Liver (tissue), 9 donors: ENCODE data around the gene NEK5. TPM values are rescaled to one million over a fixed set of nuclear protein-coding genes. Genes with fewer than 3 reads are reported as not detected.

Experiments used
- DNase-seq: peaks from one replicate; pipeline ENCODE4 v3.0.0-alpha.2; 2017; ENCODE audit warnings: low spot score
- H3K27ac ChIP-seq, 2 donors: one replicate each; pipeline ENCODE4 v1.7.0; 2013; ENCODE audit warnings: inconsistent platforms in 2 of 2, low read length in 2 of 2, control low read depth in 1 of 2, low read depth in 1 of 2, mild to moderate bottlenecking in 1 of 2
- H3K27me3 ChIP-seq, 4 donors: one replicate each; pipeline versions ENCODE4 v1.6.1 to v1.7.0; 2013; ENCODE audit warnings: low read length in 3 of 4, inconsistent platforms in 1 of 4, mild to moderate bottlenecking in 1 of 4, moderate library complexity in 1 of 4; ENCODE audit not compliant: control insufficient read depth in 4 of 4, insufficient read depth in 4 of 4
- H3K36me3 ChIP-seq, 4 donors: one replicate each; pipeline versions ENCODE4 v1.6.1 to v1.7.0; 2013; ENCODE audit warnings: low read length in 3 of 4, mild to moderate bottlenecking in 3 of 4, low read depth in 1 of 4, moderate library complexity in 1 of 4; ENCODE audit not compliant: control insufficient read depth in 4 of 4, insufficient read depth in 3 of 4
- H3K4me1 ChIP-seq, 4 donors: one replicate each; pipeline versions ENCODE4 v1.6.1 to v1.7.0; 2013; ENCODE audit warnings: low read length in 3 of 4, mild to moderate bottlenecking in 3 of 4, moderate library complexity in 1 of 4; ENCODE audit not compliant: control insufficient read depth in 4 of 4, insufficient read depth in 4 of 4
- H3K4me3 ChIP-seq, 3 donors: one replicate each; pipeline versions ENCODE4 v1.6.1 to v1.7.0; 2013; ENCODE audit warnings: low read length in 3 of 3, control low read depth in 1 of 3, low read depth in 1 of 3, mild to moderate bottlenecking in 1 of 3
- H3K9ac ChIP-seq, 2 donors: one replicate each; pipeline ENCODE4 v1.7.0; 2013; ENCODE audit warnings: low read length in 2 of 2, mild to moderate bottlenecking in 2 of 2, moderate library complexity in 2 of 2, control low read depth in 1 of 2, low read depth in 1 of 2
- H3K9me3 ChIP-seq, 4 donors: one replicate each; pipeline versions ENCODE4 v1.6.1 to v1.7.0; 2013; ENCODE audit warnings: low read length in 3 of 4; ENCODE audit not compliant: control insufficient read depth in 4 of 4
- EGR1 ChIP-seq, 2 donors: IDR thresholded peaks; 2 replicates each; pipeline ENCODE4 v1.6.1; 2016 to 2018; ENCODE audit warnings: antibody characterized with exemption in 2 of 2, low read depth in 2 of 2
- FOXA1 ChIP-seq: IDR thresholded peaks from 2 replicates; pipeline ENCODE4 v1.6.1; 2016; ENCODE audit warnings: antibody characterized with exemption
- FOXA2 ChIP-seq: IDR thresholded peaks from 2 replicates; pipeline ENCODE4 v1.6.1; 2016; ENCODE audit warnings: antibody characterized with exemption
- GABPA ChIP-seq, 2 donors: IDR thresholded peaks in 1 of 2; conservative IDR thresholded peaks in 1 of 2; 2 replicates each; pipeline ENCODE4 v1.6.1; 2016; ENCODE audit warnings: antibody characterized with exemption in 2 of 2, mild to moderate bottlenecking in 1 of 2, moderate library complexity in 1 of 2
- HNF4A ChIP-seq, 2 donors: conservative IDR thresholded peaks; 2 replicates each; pipeline ENCODE4 v1.6.1; 2016; ENCODE audit warnings: antibody characterized with exemption in 2 of 2, mild to moderate bottlenecking in 2 of 2
- HNF4G ChIP-seq: IDR thresholded peaks from 2 replicates; pipeline ENCODE4 v1.6.1; 2016; ENCODE audit warnings: antibody characterized with exemption
- JUND ChIP-seq, 2 donors: IDR thresholded peaks; 2 replicates each; pipeline ENCODE4 v1.6.1; 2016; ENCODE audit warnings: antibody characterized with exemption in 2 of 2
- NR2F2 ChIP-seq: IDR thresholded peaks from 2 replicates; pipeline ENCODE4 v1.6.1; 2016; ENCODE audit warnings: antibody characterized with exemption
- RAD21 ChIP-seq, 2 donors: IDR thresholded peaks; 2 replicates each; pipeline ENCODE4 v1.6.1; 2016; ENCODE audit warnings: antibody characterized with exemption in 2 of 2, mild to moderate bottlenecking in 2 of 2
- SP1 ChIP-seq: IDR thresholded peaks from 2 replicates; pipeline ENCODE4 v1.6.1; 2018; ENCODE audit warnings: antibody characterized with exemption, mild to moderate bottlenecking
- YY1 ChIP-seq: IDR thresholded peaks from 2 replicates; pipeline ENCODE4 v1.6.1; 2016; ENCODE audit warnings: antibody characterized with exemption, mild to moderate bottlenecking
- WGBS: extraction: QIAGEN DNeasy Blood & Tissue Kit; methylation state at CpG from one replicate; pipeline ENCODE4 v1.1.7; 2013; 5-methylcytosine and 5-hydroxymethylcytosine counted together
- polyA plus RNA-seq, 2 donors: library from polyadenylated mRNA; stranded (reverse) in 1 of 2; unstranded in 1 of 2; fragments of 200-250 nt in 1 of 2; fragments of >200 nt in 1 of 2; fragmentation: Nextera tagmentation in 1 of 2; extraction: Ambion mirVana in 1 of 2; gene quantifications; one replicate each; pipeline versions ENCODE4 v1.2.1 to v1.2.3, GENCODE V29; 2013 to 2015
- total RNA-seq, 2 donors: library from RNA; depleted of rRNA; stranded (reverse); fragments of >200 nt; gene quantifications; one replicate each; pipeline ENCODE4 v1.2.3, GENCODE V29; 2014
- TF ChIP-seq, protein P1 (sequence below): fragments of 150-350 bp; IDR thresholded peaks from 2 replicates; pipeline ENCODE4 v1.5.1; 2017; ENCODE audit warnings: improper control_type of control experiment, low read depth, low read length; ENCODE audit not compliant: missing input control
- TF ChIP-seq, protein P2 (sequence below): IDR thresholded peaks from 2 replicates; pipeline ENCODE4 v1.6.1; 2016; ENCODE audit warnings: antibody characterized with exemption
- TF ChIP-seq, protein P3 (sequence below): IDR thresholded peaks from 2 replicates; pipeline ENCODE4 v1.6.1; 2016; ENCODE audit warnings: antibody characterized with exemption
- TF ChIP-seq, protein P4 (sequence below): IDR thresholded peaks from 2 replicates; pipeline ENCODE4 v1.6.1; 2016; ENCODE audit warnings: antibody characterized with exemption, mild to moderate bottlenecking
- donor health status: healthy.
- donor health status: healthy.
- donor health status: healthy.
- donor health status: healthy.
- donor health status: healthy.

The NEK5 gene
- total and polyA plus RNA-seq, 4 donors = 0.08 to 0.63 (median 0.23) TPM; not detected in 1

DNA sequence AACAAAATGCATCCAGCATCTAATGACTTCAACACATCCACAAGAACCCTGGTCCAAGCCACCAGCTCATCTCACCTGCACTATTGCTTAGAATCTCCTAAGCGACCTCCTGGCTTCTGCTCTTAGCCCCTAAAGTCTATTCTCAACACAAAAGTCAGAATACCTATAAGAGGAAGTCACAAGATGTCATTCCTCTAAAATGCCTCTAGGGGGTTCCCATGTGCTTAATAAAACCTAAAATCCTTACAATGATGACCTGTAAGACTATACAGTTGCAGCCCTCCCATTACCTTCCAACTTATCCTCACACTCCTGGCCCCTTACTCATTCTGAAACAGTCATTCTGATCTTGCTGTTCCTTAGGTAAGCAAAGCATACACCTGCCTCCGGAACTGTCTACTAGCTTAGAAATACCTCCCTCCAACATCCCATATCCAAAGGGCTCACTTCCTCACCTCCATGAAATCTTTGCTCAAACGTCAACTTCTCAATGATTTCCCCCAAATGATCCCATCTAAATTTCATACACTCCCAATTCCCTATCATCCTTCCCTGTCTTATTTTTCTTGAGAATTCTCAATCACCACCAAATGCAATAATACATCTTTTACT, 127.6 kb downstream of the NEK5 start:
- Histone ChIP-seq H3K36me3 (no peaks in the 10 kb centered on the region), H3K4me3 (no peak overlapping the region), H3K9me3 (no peaks in the 10 kb centered on the region), H3K27ac (no peak overlapping the region), H3K27me3 (no peaks in the 10 kb centered on the region), H3K4me1 (peaks cover 4 to 47% (median 36%) of the 10 kb centered on the region in 4 donors), H3K9ac (no peak overlapping the region)
- TF ChIP-seq RAD21 (IDR thresholded peaks at IDR 0.05) = peak; percentile 79 to 81
- TF ChIP-seq JUND (IDR thresholded peaks at IDR 0.05) = no peak
- no peak for TF ChIP-seq EGR1 (IDR thresholded peaks at IDR 0.05; ENCODE audit: low read depth in 2 of 2)
- TF ChIP-seq FOXA2 = no peak
- TF ChIP-seq HNF4A (conservative IDR thresholded peaks at IDR 0.05) = no peak
- TF ChIP-seq GABPA (IDR thresholded peaks at IDR 0.05 in 1 of 2, conservative IDR thresholded peaks at IDR 0.05 in 1 of 2) = no peak
- no peak for TF ChIP-seq HNF4G
- TF ChIP-seq NR2F2 = no peak
- no peak for TF ChIP-seq YY1
- TF ChIP-seq, protein P1, sequence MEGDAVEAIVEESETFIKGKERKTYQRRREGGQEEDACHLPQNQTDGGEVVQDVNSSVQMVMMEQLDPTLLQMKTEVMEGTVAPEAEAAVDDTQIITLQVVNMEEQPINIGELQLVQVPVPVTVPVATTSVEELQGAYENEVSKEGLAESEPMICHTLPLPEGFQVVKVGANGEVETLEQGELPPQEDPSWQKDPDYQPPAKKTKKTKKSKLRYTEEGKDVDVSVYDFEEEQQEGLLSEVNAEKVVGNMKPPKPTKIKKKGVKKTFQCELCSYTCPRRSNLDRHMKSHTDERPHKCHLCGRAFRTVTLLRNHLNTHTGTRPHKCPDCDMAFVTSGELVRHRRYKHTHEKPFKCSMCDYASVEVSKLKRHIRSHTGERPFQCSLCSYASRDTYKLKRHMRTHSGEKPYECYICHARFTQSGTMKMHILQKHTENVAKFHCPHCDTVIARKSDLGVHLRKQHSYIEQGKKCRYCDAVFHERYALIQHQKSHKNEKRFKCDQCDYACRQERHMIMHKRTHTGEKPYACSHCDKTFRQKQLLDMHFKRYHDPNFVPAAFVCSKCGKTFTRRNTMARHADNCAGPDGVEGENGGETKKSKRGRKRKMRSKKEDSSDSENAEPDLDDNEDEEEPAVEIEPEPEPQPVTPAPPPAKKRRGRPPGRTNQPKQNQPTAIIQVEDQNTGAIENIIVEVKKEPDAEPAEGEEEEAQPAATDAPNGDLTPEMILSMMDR = peak; percentile 69
- TF ChIP-seq, protein P2, sequence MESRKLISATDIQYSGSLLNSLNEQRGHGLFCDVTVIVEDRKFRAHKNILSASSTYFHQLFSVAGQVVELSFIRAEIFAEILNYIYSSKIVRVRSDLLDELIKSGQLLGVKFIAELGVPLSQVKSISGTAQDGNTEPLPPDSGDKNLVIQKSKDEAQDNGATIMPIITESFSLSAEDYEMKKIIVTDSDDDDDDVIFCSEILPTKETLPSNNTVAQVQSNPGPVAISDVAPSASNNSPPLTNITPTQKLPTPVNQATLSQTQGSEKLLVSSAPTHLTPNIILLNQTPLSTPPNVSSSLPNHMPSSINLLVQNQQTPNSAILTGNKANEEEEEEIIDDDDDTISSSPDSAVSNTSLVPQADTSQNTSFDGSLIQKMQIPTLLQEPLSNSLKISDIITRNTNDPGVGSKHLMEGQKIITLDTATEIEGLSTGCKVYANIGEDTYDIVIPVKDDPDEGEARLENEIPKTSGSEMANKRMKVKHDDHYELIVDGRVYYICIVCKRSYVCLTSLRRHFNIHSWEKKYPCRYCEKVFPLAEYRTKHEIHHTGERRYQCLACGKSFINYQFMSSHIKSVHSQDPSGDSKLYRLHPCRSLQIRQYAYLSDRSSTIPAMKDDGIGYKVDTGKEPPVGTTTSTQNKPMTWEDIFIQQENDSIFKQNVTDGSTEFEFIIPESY = no peak
- TF ChIP-seq, protein P3, sequence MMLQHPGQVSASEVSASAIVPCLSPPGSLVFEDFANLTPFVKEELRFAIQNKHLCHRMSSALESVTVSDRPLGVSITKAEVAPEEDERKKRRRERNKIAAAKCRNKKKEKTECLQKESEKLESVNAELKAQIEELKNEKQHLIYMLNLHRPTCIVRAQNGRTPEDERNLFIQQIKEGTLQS = no peak
- TF ChIP-seq SP1 = no peak
- TF ChIP-seq, protein P4, sequence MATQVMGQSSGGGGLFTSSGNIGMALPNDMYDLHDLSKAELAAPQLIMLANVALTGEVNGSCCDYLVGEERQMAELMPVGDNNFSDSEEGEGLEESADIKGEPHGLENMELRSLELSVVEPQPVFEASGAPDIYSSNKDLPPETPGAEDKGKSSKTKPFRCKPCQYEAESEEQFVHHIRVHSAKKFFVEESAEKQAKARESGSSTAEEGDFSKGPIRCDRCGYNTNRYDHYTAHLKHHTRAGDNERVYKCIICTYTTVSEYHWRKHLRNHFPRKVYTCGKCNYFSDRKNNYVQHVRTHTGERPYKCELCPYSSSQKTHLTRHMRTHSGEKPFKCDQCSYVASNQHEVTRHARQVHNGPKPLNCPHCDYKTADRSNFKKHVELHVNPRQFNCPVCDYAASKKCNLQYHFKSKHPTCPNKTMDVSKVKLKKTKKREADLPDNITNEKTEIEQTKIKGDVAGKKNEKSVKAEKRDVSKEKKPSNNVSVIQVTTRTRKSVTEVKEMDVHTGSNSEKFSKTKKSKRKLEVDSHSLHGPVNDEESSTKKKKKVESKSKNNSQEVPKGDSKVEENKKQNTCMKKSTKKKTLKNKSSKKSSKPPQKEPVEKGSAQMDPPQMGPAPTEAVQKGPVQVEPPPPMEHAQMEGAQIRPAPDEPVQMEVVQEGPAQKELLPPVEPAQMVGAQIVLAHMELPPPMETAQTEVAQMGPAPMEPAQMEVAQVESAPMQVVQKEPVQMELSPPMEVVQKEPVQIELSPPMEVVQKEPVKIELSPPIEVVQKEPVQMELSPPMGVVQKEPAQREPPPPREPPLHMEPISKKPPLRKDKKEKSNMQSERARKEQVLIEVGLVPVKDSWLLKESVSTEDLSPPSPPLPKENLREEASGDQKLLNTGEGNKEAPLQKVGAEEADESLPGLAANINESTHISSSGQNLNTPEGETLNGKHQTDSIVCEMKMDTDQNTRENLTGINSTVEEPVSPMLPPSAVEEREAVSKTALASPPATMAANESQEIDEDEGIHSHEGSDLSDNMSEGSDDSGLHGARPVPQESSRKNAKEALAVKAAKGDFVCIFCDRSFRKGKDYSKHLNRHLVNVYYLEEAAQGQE = no peak
- no peak for TF ChIP-seq FOXA1
- WGBS = 48% methylated on average over 3 of the region's 3 CpGs
- no peak for DNase-seq

DNA sequence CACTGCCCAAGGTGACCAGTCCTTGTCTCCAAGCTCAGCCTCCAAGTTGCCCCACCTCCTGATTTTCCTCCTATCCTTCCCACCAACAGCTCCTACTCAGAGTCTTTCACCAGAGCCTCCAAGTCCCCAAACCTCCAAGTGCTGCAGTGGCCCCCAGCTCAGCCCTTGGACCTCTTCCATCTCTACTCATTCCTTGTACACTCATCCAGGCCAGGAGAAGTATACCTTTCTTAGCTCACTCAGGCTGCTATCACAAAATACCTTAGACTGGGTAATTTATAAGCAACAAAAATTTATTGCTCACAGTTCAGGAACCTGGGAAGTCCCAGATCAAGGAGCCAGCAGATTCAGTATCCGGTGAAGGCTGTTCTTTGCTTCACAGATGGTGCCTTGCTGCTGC, 129.0 kb downstream of the NEK5 start:
- no peaks in the 10 kb centered on the region for H3K9me3 ChIP-seq
- TF ChIP-seq HNF4G (no peak), FOXA2 (no peak)
- TF ChIP-seq, protein P4 = no peak
- H3K27ac ChIP-seq = peak overlapping the region; percentile 69 to 72
- no peaks in the 10 kb centered on the region for H3K36me3 ChIP-seq
- 76% methylated on average over 1 of the region's 1 CpG for WGBS
- H3K9ac ChIP-seq = no peak overlapping the region
- H3K27me3 ChIP-seq = no peaks in the 10 kb centered on the region
- H3K4me3 ChIP-seq = no peak overlapping the region
- peaks cover 10 to 59% (median 49%) of the 10 kb centered on the region in 4 donors for H3K4me1 ChIP-seq
- DNase-seq = no peak
